Neural crest cell (in vitro differentiated cells): ENCODE measurements around the gene CD207. TPM values are rescaled to one million over a fixed set of nuclear protein-coding genes. Genes with fewer than 3 reads are reported as not detected.

Source experiments
- DNase-seq: peaks from one replicate; pipeline ENCODE4 v3.0.0; 2021; ENCODE audit warnings: low read depth, mixed read lengths, low spot score
- H3K27ac Mint-ChIP-seq: one replicate; pipeline ENCODE4 v1.8.0; 2021; ENCODE audit warnings: mild to moderate bottlenecking, mixed read lengths; ENCODE audit not compliant: unreplicated experiment
- H3K27me3 Mint-ChIP-seq: 2 replicates; pipeline ENCODE4 v1.8.0; 2021; ENCODE audit warnings: low read depth, mild to moderate bottlenecking, mixed read lengths
- H3K36me3 Mint-ChIP-seq: 2 replicates; pipeline ENCODE4 v1.8.0; 2021; ENCODE audit warnings: low read depth, mild to moderate bottlenecking, mixed read lengths
- H3K4me1 Mint-ChIP-seq: 2 replicates; pipeline ENCODE4 v1.8.0; 2021; ENCODE audit warnings: mixed read lengths
- H3K4me3 Mint-ChIP-seq: one replicate; pipeline ENCODE4 v1.8.0; 2021; ENCODE audit warnings: mild to moderate bottlenecking, mixed read lengths
- H3K9me3 Mint-ChIP-seq: 2 replicates; pipeline ENCODE4 v1.8.0; 2021; ENCODE audit warnings: mixed read lengths
- total RNA-seq: library from RNA; stranded (reverse); gene quantifications from 2 replicates; pipeline ENCODE4 v1.2.1, GENCODE V29; 2021
- TF ChIP-seq, protein P1 (sequence below): fragments of 200-600 bp; sonication (generic); conservative IDR thresholded peaks from 2 replicates; pipeline ENCODE4 v1.5.0; 2021; ENCODE audit warnings: antibody characterized with exemption, mild to moderate bottlenecking

The CD207 gene
- total RNA-seq, 1 donor from 2014 or later = not detected

- TF ChIP-seq, protein P1, sequence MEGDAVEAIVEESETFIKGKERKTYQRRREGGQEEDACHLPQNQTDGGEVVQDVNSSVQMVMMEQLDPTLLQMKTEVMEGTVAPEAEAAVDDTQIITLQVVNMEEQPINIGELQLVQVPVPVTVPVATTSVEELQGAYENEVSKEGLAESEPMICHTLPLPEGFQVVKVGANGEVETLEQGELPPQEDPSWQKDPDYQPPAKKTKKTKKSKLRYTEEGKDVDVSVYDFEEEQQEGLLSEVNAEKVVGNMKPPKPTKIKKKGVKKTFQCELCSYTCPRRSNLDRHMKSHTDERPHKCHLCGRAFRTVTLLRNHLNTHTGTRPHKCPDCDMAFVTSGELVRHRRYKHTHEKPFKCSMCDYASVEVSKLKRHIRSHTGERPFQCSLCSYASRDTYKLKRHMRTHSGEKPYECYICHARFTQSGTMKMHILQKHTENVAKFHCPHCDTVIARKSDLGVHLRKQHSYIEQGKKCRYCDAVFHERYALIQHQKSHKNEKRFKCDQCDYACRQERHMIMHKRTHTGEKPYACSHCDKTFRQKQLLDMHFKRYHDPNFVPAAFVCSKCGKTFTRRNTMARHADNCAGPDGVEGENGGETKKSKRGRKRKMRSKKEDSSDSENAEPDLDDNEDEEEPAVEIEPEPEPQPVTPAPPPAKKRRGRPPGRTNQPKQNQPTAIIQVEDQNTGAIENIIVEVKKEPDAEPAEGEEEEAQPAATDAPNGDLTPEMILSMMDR = no peak
- no peaks in the 10 kb centered on the region for H3K9me3 Mint-ChIP-seq
- peaks cover 2% of the 10 kb centered on the region for H3K27me3 Mint-ChIP-seq
- peaks cover 4% of the 10 kb centered on the region for H3K4me1 Mint-ChIP-seq
- no peak overlapping the region for H3K4me3 Mint-ChIP-seq
- no peaks in the 10 kb centered on the region for H3K36me3 Mint-ChIP-seq
- no peak overlapping the region for H3K27ac Mint-ChIP-seq
- DNase-seq = no peak
Measured at GRCh38 chr2:70822843-70823242, 12.8 kb downstream of the CD207 start.

GRCh38 chr2:70820499-70820898, 15.1 kb downstream of the CD207 start, which contains the start of gene CLEC4F:
CLEC4F (minus strand) TSS chr2:70820599; CDS start chr2:70820523, 76 bp downstream.
- Mint-ChIP-seq H3K27ac (no peak within 1 kb of the TSS), H3K9me3 (no peaks in the 10 kb centered on the region), H3K4me1 (no peaks in the 10 kb centered on the region), H3K4me3 (no peak within 1 kb of the TSS), H3K36me3 (no peaks in the 10 kb centered on the region), H3K27me3 (peaks cover 4% of the 10 kb centered on the region)
- DNase-seq = no peak
- TF ChIP-seq, protein P1 = no peak

DNA sequence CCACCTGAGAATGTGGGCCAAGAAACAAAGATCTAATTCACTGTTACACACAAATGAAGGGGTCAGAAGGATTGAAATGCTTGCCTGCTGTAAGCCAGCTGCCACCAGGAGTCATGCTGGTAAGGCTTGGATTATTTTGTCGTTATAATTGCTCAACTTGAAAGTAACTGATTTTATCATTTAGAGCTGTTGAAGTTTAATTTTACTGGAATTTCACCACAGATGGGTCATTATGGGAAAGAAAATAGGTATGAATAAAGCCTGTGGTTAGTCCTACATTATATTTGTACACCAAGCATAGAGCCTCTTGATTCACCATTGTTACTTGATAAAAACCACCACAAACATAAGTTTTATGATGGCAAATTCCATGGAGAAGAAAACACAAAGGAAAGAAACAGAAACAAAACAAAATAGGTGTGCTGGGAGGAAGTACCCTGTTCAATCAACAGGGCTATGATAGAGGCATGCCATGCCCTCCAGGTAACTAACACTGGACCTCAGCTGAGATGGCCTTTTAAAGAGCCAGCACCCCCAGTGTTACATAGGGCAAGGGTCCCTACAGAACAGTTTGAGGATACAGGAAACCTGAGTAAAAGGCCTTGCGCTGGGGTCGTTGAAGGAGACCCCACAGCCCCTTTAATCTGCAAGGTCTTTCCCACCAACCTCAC, 18.2 kb downstream of the CD207 start:
- no peak overlapping the region for H3K27ac Mint-ChIP-seq
- H3K4me1 Mint-ChIP-seq = no peaks in the 10 kb centered on the region
- H3K27me3 Mint-ChIP-seq = peaks cover 12% of the 10 kb centered on the region
- DNase-seq = no peak
- no peaks in the 10 kb centered on the region for H3K9me3 Mint-ChIP-seq
- TF ChIP-seq, protein P1 = no peak
- no peak overlapping the region for H3K4me3 Mint-ChIP-seq
- H3K36me3 Mint-ChIP-seq = no peaks in the 10 kb centered on the region

GRCh38 chr2:70816726-70817125, 18.9 kb downstream of the CD207 start:
- H3K4me1 Mint-ChIP-seq = no peaks in the 10 kb centered on the region

GRCh38 chr2:70808983-70809958, 26.3 kb downstream of the CD207 start:
- H3K4me3 Mint-ChIP-seq = no peak overlapping the region
- H3K9me3 Mint-ChIP-seq = no peaks in the 10 kb centered on the region
- H3K27me3 Mint-ChIP-seq = peaks cover 8% of the 10 kb centered on the region
- TF ChIP-seq, protein P1 = no peak
- H3K36me3 Mint-ChIP-seq = no peaks in the 10 kb centered on the region
- DNase-seq = no peak
- H3K4me1 Mint-ChIP-seq = peaks cover 15% of the 10 kb centered on the region
- peak overlapping the region; percentile 45 for H3K27ac Mint-ChIP-seq

More at GRCh38 chr2:70816726-70817125, 18.9 kb downstream of the CD207 start:
- Mint-ChIP-seq H3K27ac (no peak overlapping the region), H3K4me3 (no peak overlapping the region), H3K36me3 (no peaks in the 10 kb centered on the region), H3K27me3 (peaks cover 12% of the 10 kb centered on the region), H3K9me3 (no peaks in the 10 kb centered on the region)
- TF ChIP-seq, protein P1 = no peak
- DNase-seq = no peak
